ENCODE results near the gene ZNF408. TPM values are rescaled to one million over a fixed set of nuclear protein-coding genes. Genes with fewer than 3 reads are reported as not detected.

ZNF408 gene
- polyA plus RNA-seq, 2 of the 4 experiments (the other 2 are of a cell fraction) = 6.7 to 16.7 TPM

- TF ChIP-seq BCL3 (IDR thresholded peaks at IDR 0.05) (peak; percentile 40; the same call in 1 of the 3 replicates), RFX5 (IDR thresholded peaks at IDR 0.05) (peak; percentile 57; the same call in 1 of the 2 replicates), TP53 (CRISPR knock-in tag; IDR thresholded peaks at IDR 0.05) (no peak), RARB (CRISPR knock-in tag; IDR thresholded peaks at IDR 0.05) (peak; percentile 79; the same call in 1 of the 2 replicates)
These were observed at the start of gene ZNF408, which contains the start of gene ARHGAP1 (continued) for GRCh38 chr11:46700241-46701077.

- ATAC-seq (no peak), DNase-seq (ENCODE audit: low read depth in 1 of 2, low spot score in 1 of 2) (no peak), FAIRE-seq (no peak)
- ChIA-PET POLR2A (no interaction called here), CTCF (no interaction called here)
- Histone ChIP-seq H3K4me3 (no peak overlapping the region), H3K27ac (no peak overlapping the region), H3K4me2 (no peak overlapping the region), H3K4me1 (0 out of 3 replicates have a peak, but pooled peaks cover 3% of the 10 kb centered on the region), H3K9me3 (no peaks in the 10 kb centered on the region)
- TF ChIP-seq TFCP2L1 (CRISPR knock-in tag; IDR thresholded peaks at IDR 0.05) (no peak), REST (IDR thresholded peaks at IDR 0.05) (no peak), MAZ (IDR thresholded peaks at IDR 0.05; ENCODE audit: borderline replicate concordance, low read depth, low read length) (no peak), BHLHE40 (IDR thresholded peaks at IDR 0.05; ENCODE audit: low read depth, low read length) (no peak), CBX8 (IDR thresholded peaks at IDR 0.05) (no peak), JUNB (IDR thresholded peaks at IDR 0.05) (no peak), NR3C1 (IDR thresholded peaks at IDR 0.05) (no peak), ZSCAN20 (CRISPR knock-in tag; IDR thresholded peaks at IDR 0.05) (no peak), RNF2 (IDR thresholded peaks at IDR 0.05; ENCODE audit: borderline replicate concordance, low read depth) (no peak)
- WGBS (ENCODE audit: missing lambda C conversion rate) = 89% methylated on average over 4 of the region's 4 CpGs
These were observed 45.2 kb upstream of the ZNF408 start for GRCh38 chr11:46655631-46656030.

GRCh38 chr11:46657186-46657585 is 43.6 kb upstream of the ZNF408 start:
- CTCF ChIA-PET = interaction anchor here (1.4 to 1.6 kb wide), 2 partner anchors 15 to 39 kb away, joined by 5 to 7 read pairs; no protein-coding TSS in a partner anchor
- TF ChIP-seq MYC (IDR thresholded peaks at IDR 0.05; ENCODE audit: borderline replicate concordance, low read length) (no peak), HES2 (IDR thresholded peaks at IDR 0.05) (no peak), SMC3 (IDR thresholded peaks at IDR 0.05) (no peak), POLR2A (IDR thresholded peaks at IDR 0.05; ENCODE audit: low read length) (no peak), HMGXB4 (CRISPR knock-in tag; IDR thresholded peaks at IDR 0.05; ENCODE audit: borderline replicate concordance) (no peak), REST (IDR thresholded peaks at IDR 0.05) (no peak), MAX (IDR thresholded peaks at IDR 0.05) (no peak), CTCF (IDR thresholded peaks at IDR 0.05) (no peak)

More at GRCh38 chr11:46657186-46657585, 43.6 kb upstream of the ZNF408 start:
- FAIRE-seq (no peak), DNase-seq (ENCODE audit: low read depth in 1 of 2, low spot score in 1 of 2) (no peak), ATAC-seq (no peak)
- no peak overlapping the region for H3K27ac ChIP-seq
- no peaks in the 10 kb centered on the region for H3K9me3 ChIP-seq
- POLR2A ChIA-PET = no interaction called here
- 0 out of 3 replicates have a peak, but pooled peaks cover 3% of the 10 kb centered on the region for H3K4me1 ChIP-seq
- H3K4me3 ChIP-seq = no peak overlapping the region
- H3K4me2 ChIP-seq = no peak overlapping the region
- 91% methylated on average over 3 of the region's 3 CpGs for WGBS (ENCODE audit: missing lambda C conversion rate)

Data from A549 (cell line).